Measurements from ENCODE around the gene ZDHHC24. TPM values are rescaled to one million over a fixed set of nuclear protein-coding genes. Genes with fewer than 3 reads are reported as not detected.

ZDHHC24 gene
- total RNA-seq, 1 experiment from 2014 or later, result 18.3 TPM

DNA sequence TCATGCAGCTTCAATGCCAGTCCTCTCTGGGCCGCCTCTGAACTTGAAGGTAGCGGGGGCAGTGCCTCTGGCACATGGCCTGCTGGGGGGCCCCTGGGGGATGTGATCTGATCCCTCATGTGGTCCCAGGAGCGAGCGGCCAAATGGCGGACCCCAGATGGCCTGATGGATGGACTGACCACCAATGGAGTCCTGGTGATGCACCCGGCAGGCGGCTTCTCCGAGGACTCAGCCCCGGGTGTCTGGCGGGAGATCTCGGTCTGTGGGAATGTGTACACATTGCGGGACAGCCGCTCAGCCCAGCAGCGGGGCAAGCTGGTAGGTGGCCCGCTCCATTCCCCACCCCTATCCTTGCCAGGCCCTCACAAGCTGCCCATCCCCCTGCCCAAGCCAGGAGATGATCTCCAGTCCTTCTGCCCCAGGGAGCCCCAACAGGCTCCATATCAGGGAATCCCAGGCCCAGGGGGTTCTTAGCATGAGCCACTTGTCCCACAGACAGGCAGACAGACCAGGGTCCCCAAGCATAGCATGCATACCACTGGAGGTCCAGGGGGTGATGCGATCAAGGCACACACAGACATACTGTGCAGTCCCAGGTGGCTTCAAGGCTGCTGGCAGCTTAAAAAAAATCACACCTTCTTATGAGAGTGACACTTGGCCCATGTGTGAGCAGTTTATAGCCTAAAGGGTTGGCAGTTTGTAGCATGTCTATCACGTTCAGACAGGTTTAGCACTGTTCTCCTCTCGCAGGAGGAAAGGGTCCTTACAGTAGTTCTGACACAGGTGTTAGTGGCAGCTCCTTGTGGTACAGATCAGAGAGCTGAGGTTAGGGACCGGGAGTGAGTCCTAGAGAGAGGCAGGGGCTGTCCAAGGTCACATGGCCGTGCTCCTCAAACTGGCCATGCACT is 72.0 kb downstream of the ZDHHC24 start:
- DNase-seq (ENCODE audit: low read depth), result no peak

DNA sequence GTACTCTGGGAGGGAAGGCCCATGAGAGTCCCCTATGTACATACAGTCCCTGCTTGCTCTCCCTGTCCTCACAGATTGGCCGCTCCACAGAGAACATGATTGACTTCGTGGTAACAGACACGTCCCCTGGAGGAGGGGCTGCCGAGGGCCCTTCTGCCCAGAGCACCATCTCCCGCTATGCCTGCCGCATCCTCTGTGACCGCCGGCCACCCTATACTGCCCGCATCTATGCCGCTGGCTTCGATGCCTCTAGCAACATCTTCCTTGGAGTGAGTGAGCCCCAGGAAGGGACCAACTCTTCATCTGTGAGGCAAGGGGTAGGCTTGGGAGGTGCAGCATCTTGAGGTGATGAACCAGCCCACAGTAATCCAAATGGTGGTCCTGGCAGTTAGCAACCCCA is 72.7 kb downstream of the ZDHHC24 start:
- DNase-seq (ENCODE audit: low read depth), result no peak

DNA sequence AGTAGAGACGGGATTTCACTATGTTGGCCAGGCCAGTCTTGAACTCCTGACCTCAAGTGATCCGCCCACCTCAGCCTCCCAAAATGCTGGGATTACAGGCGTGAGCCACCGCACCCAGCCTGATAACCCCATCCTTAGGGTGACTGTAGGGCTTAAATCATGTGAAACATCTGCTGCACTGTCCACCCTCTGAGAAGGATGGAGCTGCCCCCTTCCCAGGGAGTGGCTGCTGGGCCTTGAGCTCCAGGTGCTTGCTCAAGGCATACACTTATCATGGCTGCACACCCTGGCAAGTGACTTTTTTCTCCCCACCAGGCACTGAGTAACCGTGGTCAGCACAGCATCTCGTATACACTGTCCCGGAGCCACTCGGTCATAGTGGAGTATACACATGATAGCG is 73.8 kb downstream of the ZDHHC24 start:
- DNase-seq (ENCODE audit: low read depth), result no peak

DNA sequence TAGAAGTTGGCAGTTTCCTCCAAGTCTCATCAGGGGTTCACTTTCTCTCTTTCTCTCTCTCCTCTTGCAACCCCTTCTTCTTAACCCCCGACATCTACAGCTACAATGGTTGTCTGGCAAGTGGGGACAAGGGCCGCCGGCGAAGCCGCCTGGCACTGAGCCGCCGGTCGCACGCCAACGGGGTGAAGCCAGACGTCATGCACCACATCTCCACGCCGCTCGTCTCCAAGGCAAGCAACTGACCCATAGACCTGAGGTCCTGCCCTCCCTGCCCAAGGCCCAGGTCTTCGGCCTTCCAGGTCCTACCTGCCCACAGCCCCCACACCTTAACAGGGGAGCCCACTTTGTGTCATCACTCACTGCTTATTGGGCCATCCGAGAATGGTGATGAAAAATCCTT is 74.7 kb downstream of the ZDHHC24 start:
- no peak for DNase-seq (ENCODE audit: low read depth)

Other genes starting within 250 kb of the ZDHHC24 start
- not detected in 2 replicates for gene CD248, start 229.0 kb downstream of the ZDHHC24 start, total RNA-seq (2014; rRNA removed; shearing (Covaris generic))
- 44.2 and 47.5 TPM in 2 replicates for gene RIN1, start 209.6 kb downstream of the ZDHHC24 start, total RNA-seq (2014; rRNA removed; shearing (Covaris generic))
- 69.9 and 78.7 TPM in 2 replicates for gene BRMS1, start 200.9 kb downstream of the ZDHHC24 start, total RNA-seq (2014; rRNA removed; shearing (Covaris generic))
- gene B4GAT1, start 198.4 kb downstream of the ZDHHC24 start, total RNA-seq (2014; rRNA removed; shearing (Covaris generic)), result 27.0 and 34.4 TPM in 2 replicates
- gene SLC29A2, start 174.3 kb downstream of the ZDHHC24 start, total RNA-seq (2014; rRNA removed; shearing (Covaris generic)), result 0.37 and 0.68 TPM in 2 replicates
- not detected in 2 replicates for gene NPAS4, start 125.0 kb downstream of the ZDHHC24 start, total RNA-seq (2014; rRNA removed; shearing (Covaris generic))
- 84.2 and 120 TPM in 2 replicates for gene MRPL11, start 107.2 kb downstream of the ZDHHC24 start, total RNA-seq (2014; rRNA removed; shearing (Covaris generic))
- gene PELI3, start 79.1 kb downstream of the ZDHHC24 start, total RNA-seq (2014; rRNA removed; shearing (Covaris generic)), result 9.7 and 9.8 TPM in 2 replicates
- gene DPP3, start 65.6 kb downstream of the ZDHHC24 start, total RNA-seq (2014; rRNA removed; shearing (Covaris generic)), result 65.2 and 83.9 TPM in 2 replicates
- gene BBS1, start 35.4 kb downstream of the ZDHHC24 start, total RNA-seq (2014; rRNA removed; shearing (Covaris generic)), result 2.0 and 10.4 TPM in 2 replicates
- not detected in 2 replicates for gene ACTN3, start 855 bp upstream of the ZDHHC24 start, total RNA-seq (2014; rRNA removed; shearing (Covaris generic))
- 7.2 and 8.2 TPM in 2 replicates for gene CTSF, start 22.6 kb upstream of the ZDHHC24 start, total RNA-seq (2014; rRNA removed; shearing (Covaris generic))
- 0.03 TPM in 1 of 2 replicates, not detected in the other for gene CCDC87, start 47.0 kb upstream of the ZDHHC24 start, total RNA-seq (2014; rRNA removed; shearing (Covaris generic))
- gene CCS, start 47.1 kb upstream of the ZDHHC24 start, total RNA-seq (2014; rRNA removed; shearing (Covaris generic)), result 12.6 and 13.2 TPM in 2 replicates
- gene RBM14, start 70.6 kb upstream of the ZDHHC24 start, total RNA-seq (2014; rRNA removed; shearing (Covaris generic)), result 59.0 and 75.5 TPM in 2 replicates
- 93.9 and 99.1 TPM in 2 replicates for gene RBM4, start 92.7 kb upstream of the ZDHHC24 start, total RNA-seq (2014; rRNA removed; shearing (Covaris generic))
- gene RBM4B, start 131.8 kb upstream of the ZDHHC24 start, total RNA-seq (2014; rRNA removed; shearing (Covaris generic)), result 13.9 and 16.0 TPM in 2 replicates
- gene SPTBN2, start 183.2 kb upstream of the ZDHHC24 start, total RNA-seq (2014; rRNA removed; shearing (Covaris generic)), result 79.1 and 122 TPM in 2 replicates